ENCODE data around the gene TRMT61A.

- TF ChIP-seq CTCF (conservative IDR thresholded peaks at IDR 0.05), result no peak
- TF ChIP-seq EZH2 (IDR thresholded peaks at IDR 0.05; ENCODE audit: low read depth), result no peak
These were observed 37.3 kb upstream of the TRMT61A start for GRCh38 chr14:103491691-103492090.
